ENCODE data around the gene HCN2.
A peak's percentile ranks its signal among the peaks of the same experiment; 100 is the strongest.
"Not testable (repeated sequence)": the region's sequence is repeated elsewhere in the genome, so short reads cannot be mapped to it uniquely, and the experiment has no call there.

HCN2 gene

GRCh38 chr19:605061-605971 is 15.6 kb downstream of the HCN2 start:
- not testable (repeated sequence) for DNase-seq (ENCODE audit: low read depth)

DNA sequence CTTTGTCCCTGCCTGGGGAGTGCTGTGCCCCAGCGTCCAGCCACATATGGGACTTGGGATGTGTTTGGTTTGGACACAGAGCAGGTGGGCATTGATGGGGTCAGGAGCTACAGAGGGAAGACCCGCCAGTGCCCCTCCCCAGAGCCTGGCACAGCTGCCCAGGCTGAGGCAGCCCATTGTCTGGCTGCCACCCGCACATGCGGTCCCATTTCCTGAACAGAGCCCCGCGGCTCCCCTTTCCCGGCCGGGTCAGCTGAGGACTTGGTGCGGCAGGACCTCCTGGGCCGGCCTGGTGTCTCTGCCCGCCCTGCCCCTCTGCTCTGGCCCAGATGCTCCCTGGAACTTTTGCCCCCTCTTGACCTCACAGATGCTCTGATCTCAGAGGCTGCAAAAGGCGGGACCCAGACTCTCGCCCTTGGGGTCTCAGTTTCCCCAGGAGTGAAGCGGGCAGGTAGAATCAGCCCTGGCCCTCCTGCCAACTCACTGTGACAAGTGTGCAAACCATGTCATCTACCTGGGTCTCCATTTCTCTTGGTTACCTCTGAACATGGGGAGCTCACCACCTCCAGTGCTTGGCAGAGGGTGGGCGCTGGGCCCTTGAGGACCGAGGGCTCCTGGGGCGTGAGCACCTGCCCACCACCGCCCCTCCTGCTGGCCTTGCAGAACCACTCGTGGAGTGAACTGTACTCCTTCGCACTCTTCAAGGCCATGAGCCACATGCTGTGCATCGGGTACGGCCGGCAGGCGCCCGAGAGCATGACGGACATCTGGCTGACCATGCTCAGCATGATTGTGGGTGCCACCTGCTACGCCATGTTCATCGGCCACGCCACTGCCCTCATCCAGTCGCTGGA is 17.8 kb downstream of the HCN2 start:
- DNase-seq (ENCODE audit: low read depth) = no peak

GRCh38 chr19:608155-609003 is 18.7 kb downstream of the HCN2 start:
- no peak for DNase-seq (ENCODE audit: low read depth)

GRCh38 chr19:609004-609346 is 19.3 kb downstream of the HCN2 start:
- no peak for DNase-seq (ENCODE audit: low read depth)

GRCh38 chr19:610071-610800 is 20.6 kb downstream of the HCN2 start:
- DNase-seq (ENCODE audit: low read depth) = no peak

GRCh38 chr19:610801-611480 is 21.3 kb downstream of the HCN2 start:
- DNase-seq (ENCODE audit: low read depth) = peak; percentile 49

DNA sequence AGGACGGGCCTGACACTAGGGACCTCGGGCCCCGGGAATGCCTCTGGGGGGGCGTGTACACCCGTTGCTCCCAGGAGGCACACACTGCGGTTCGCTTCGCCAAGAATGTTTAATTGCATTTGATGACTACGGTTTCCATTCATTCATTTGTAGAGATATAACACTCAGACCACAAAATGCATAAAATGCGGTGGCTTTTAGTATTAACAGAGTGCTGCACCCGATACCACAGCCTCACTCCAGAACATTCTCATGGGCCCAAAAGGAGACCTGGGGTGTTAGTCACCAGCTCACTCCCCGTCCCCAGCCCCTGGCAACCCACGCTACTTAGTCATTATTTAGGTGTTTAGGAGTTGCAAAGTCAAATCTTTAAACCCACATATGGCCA is 21.8 kb downstream of the HCN2 start:
- peak; percentile 26 for DNase-seq (ENCODE audit: low read depth)

DNA sequence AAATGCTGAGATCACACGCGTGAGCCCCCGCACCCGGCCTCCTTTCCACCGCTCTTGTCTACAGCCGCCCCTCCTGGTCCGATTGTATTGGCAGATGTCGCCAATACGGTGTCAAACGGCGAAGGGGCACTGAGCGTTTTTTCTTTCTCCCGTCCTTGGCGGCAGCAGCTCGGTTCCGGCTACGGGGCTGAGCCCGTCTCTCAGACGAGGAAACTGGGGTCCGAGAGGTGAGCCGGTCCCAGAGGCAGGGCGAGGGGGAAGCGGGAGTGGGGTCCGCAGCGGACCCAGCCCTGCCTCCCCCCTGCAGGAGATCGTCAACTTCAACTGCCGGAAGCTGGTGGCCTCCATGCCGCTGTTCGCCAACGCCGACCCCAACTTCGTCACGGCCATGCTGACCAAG is 23.3 kb downstream of the HCN2 start:
- DNase-seq (ENCODE audit: low read depth) = no peak

GRCh38 chr19:613732-614567 is 24.3 kb downstream of the HCN2 start:
- no peak for DNase-seq (ENCODE audit: low read depth)

DNA sequence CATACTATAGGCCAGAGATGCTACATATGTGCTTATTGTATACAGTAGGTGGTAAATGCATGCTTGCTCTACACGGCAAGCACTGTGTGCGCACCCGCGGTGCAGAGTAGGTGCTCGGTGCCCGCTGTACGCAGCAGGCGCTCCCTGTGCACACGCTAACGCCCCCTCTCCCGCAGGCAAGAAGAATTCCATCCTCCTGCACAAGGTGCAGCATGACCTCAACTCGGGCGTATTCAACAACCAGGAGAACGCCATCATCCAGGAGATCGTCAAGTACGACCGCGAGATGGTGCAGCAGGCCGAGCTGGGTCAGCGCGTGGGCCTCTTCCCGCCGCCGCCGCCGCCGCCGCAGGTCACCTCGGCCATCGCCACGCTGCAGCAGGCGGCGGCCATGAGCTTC is 25.9 kb downstream of the HCN2 start:
- no peak for DNase-seq (ENCODE audit: low read depth)

DNA sequence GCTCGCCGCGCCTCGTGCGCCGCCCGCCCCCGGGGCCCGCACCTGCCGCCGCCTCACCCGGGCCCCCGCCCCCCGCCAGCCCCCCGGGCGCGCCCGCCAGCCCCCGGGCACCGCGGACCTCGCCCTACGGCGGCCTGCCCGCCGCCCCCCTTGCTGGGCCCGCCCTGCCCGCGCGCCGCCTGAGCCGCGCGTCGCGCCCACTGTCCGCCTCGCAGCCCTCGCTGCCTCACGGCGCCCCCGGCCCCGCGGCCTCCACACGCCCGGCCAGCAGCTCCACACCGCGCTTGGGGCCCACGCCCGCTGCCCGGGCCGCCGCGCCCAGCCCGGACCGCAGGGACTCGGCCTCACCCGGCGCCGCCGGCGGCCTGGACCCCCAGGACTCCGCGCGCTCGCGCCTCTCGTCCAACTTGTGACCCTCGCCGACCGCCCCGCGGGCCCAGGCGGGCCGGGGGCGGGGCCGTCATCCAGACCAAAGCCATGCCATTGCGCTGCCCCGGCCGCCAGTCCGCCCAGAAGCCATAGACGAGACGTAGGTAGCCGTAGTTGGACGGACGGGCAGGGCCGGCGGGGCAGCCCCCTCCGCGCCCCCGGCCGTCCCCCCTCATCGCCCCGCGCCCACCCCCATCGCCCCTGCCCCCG is 26.5 kb downstream of the HCN2 start:
- no peak for DNase-seq (ENCODE audit: low read depth)

DNA sequence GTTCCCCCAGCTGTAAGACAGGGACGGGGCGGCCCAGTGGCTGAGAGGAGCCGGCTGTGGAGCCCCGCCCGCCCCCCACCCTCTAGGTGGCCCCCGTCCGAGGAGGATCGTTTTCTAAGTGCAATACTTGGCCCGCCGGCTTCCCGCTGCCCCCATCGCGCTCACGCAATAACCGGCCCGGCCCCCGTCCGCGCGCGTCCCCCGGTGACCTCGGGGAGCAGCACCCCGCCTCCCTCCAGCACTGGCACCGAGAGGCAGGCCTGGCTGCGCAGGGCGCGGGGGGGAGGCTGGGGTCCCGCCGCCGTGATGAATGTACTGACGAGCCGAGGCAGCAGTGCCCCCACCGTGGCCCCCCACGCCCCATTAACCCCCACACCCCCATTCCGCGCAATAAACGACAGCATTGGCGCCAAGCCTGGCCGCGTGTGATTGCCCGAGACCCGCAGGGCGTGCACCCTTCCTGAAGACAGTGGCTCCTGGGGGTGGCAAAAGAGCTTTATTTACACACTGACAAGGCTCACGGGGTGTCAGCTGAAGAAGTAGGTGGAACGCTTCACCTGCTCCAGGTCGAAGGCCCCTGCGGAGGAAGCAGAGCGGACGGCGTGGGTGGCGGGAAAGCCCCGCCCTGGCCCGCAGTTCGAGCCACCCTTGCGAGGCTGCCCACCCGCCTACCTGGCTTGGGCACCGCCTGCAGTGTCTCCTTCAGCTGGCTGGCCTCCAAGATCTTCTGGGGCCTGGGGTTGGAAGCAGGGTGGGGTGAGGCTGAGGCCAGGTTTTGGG is 27.3 kb downstream of the HCN2 start:
- no peak for DNase-seq (ENCODE audit: low read depth)

GRCh38 chr19:617551-618246 is 28.0 kb downstream of the HCN2 start:
- no peak for DNase-seq (ENCODE audit: low read depth)

DNA sequence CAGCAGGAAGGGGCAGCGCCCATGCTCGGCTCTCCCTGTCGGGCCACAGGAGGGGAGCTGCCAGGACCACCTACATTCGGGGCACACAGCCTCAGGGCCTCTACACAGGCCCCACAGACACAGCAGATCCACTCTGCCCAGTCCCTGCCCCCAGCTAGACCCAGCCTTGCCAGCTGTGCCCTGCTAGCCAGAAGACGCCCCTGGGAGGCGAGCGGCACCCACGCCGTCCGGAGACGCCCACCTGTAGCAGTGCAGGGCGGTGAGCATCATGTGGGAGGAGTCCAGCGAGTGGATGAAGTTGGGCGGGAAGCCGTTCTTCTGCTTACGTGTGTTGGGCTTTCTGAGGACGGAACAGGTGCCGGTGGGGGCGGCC is 28.6 kb downstream of the HCN2 start:
- DNase-seq (ENCODE audit: low read depth) = no peak

DNA sequence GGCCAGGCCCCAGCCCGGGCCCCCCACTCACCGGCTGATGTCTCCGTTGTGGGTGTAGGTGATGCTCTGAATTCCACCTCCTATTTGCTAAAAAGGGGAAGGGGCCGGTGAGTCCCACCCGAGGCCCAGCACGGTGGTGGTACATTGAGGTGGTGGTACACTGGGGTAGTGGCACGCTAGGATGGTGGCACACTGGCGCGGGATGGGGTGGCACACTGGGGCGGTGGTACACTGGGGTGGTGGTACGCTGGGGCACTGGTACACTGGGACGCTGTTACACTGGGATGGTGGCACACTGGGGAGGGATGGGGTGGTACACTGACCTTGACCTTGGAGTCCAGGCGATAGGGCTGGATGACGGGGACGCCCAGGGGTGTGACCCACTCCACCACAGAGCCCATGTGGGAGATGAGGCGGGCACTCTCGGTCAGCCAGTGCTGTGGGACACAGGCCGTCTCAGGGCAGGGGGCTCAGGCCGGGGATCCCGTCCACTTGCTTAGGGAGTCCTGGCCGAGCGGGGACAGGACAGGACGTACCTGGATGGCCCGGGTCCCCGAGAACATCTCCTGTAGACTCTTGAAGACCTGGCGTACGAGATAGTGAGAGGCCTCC is 29.1 kb downstream of the HCN2 start:
- DNase-seq (ENCODE audit: low read depth) = no peak

GRCh38 chr19:619286-620002 is 29.8 kb downstream of the HCN2 start:
- DNase-seq (ENCODE audit: low read depth) = no peak
